ENCODE measurements around the gene COL13A1.

COL13A1 gene

DNA sequence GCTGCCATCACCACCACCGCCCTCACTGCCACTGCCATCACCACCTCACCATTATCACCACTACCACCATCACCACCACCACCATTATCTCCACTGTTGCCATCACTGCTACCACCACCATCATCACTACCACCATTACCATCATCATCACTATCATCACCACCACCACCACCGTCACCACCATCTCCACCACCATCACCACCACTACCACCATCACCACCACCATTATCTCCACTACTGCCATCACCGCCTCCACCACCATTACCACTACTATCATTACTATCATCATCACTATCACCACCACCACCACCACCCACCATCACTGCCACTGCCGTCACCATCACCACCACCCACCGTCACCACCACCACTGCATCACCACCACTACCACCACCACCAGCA lies 9.9 kb upstream of the COL13A1 start:
- no peak for DNase-seq (ENCODE audit: low read depth in 3 of 3)

- no peak for DNase-seq (ENCODE audit: low read depth in 3 of 3)
Measured at GRCh38 chr10:69792341-69792740, 9.4 kb upstream of the COL13A1 start.

GRCh38 chr10:69794673-69795072 lies 7.0 kb upstream of the COL13A1 start:
- no peak for DNase-seq (ENCODE audit: low read depth in 3 of 3)

GRCh38 chr10:69795242-69795934 lies 6.3 kb upstream of the COL13A1 start:
- DNase-seq (ENCODE audit: low read depth in 3 of 3), result no peak

DNA sequence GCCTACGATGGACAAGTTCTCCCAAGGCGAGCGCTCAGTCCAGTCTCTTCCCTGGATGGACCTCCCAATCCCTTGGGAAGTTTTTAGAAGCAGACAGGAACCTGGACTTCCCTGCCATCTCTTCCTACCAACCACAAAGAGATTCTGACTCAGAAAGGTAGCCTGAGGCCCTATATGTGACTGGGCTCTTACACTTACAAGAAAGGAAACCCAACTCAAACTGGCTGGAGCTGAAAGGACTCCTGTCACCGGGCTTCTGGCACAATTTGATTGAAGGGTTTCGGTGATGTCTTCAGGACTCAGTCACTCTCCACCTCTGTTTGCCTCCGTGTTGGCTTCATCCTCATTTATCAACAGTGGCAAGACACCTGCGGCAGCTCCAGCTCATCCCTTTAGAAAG lies 3.7 kb upstream of the COL13A1 start:
- no peak for DNase-seq (ENCODE audit: low read depth in 3 of 3)

DNA sequence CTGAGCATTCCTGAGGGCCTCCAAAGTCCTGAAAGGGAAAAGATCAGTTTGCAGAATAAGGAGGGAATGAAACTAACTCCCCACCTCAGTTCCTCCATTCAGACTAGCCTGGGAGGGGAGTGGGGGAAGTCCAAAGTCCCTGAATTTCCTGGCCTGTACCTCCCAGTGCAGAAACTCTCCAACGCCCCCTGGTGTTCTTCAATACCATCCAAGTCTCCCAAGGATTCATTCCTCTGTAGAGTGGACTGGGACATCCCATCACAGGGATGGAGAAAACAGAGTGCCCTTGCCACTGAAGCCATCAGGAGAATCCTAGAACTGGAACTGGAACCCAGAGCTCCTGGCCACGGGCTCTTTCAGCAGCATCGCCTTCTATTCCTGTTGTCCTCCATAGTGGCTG lies 1.6 kb upstream of the COL13A1 start:
- no peak for DNase-seq (ENCODE audit: low read depth in 3 of 3)

DNA sequence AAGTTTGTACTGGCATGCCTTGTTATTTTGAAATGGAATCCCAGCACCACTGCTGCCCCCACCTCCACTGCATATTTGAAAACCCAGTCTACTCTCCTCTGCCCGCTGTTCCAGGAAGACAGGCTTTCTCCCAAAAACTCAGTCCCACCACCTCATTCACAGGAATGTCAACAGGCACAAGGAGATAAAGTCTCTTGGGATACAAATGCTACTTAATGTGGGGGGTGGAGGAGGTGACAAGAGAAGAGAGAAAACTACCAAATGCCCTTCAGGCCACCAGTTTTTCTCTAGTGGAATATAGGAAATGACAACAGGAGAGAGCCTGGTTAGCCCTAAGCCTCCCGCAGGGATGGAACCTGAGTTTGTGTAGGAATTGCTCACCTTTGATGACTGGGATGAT lies 1.0 kb upstream of the COL13A1 start:
- no peak for DNase-seq (ENCODE audit: low read depth in 3 of 3)

DNA sequence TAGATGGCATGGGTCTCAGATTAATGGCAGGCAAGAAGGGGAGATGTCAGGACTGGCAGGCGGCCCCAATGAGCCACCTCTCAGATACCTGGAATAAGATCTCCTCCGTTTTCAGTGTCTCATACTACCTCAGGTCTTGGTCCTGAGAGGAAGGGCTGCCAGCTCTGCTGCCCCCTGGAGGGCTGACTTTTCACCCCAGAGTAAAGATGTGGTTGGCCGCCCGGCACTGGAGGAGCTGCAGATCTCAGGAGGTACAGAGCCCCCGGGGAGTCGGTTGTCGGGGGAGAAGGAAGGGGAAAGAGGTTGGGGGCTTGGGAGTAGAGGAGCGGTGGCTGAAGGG lies 642 bp upstream of the COL13A1 start:
- peak in 2 of 3 experiments; percentile 15 to 44 for DNase-seq (ENCODE audit: low read depth in 3 of 3)

DNA sequence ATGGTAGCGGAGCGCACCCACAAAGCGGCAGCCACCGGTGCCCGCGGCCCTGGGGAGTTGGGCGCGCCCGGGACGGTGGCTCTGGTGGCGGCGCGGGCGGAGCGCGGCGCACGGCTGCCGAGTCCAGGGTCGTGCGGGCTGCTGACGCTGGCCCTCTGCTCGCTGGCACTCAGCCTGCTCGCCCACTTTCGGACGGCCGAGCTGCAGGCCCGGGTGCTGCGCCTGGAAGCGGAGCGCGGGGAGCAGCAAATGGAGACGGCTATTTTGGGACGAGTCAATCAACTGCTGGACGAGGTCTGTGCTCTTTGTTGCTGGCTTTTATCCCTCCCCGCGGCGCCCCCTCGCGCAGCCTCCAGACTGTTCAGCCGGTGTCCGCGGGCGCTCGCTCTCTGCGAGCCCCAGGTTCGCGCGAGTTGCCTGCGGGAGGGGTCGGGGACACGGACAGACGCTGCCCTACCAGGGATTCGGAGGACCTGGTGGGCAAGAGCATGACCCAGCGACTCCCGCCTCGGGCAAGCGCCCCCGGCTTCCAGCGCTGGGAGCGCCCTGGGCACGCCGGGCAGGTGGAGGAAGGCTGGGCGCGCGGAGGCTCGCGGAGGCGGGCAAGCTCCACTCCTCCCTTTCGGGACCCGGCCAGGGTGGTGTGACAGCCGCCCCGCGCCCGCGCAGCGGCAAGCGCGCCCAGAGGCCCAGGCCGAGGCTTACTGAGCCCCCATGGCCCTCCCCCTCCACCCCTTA lies 887 bp downstream of the COL13A1 start:
- no peak for DNase-seq (ENCODE audit: low read depth in 3 of 3)

DNA sequence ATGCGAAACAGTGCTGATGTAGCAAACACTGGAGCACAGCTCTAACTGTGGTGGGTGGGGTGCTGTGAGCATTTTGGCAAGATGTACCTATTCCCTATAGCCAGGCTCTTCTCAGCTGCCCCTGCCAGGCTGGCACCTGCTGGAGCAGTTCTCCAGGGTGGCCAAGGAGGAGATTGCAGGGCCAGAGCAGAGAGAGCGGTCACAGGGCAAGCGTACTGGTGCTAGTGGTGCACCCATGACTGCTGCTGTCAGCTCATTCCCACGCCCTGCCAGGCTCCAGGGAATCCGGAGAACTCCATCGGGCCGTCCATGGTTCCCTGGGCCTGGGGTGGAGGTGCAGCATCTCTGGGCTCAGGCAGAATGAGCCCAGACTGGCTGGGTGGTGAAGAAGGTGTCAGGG lies 2.1 kb downstream of the COL13A1 start:
- no peak for DNase-seq (ENCODE audit: low read depth in 3 of 3)

DNA sequence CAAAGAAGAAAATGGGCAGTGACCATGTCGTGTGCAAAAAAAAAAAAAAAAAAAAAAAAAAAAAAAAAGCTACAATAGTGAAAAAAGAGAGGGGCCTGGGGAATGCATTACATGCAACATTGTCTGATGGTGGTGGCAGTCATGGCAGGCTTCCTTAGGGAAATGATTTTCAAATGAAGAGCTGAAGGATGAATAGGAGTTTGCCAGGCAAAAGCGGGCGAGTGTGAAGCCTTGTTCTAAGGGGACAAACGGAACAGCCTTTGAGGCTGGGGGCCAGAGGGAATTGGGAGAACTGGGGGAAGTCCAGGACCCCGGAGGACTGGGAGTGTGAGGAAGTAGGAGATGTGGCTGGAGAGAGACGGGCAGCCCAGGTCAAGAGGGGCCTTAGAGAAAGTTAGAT lies 3.1 kb downstream of the COL13A1 start:
- DNase-seq (ENCODE audit: low read depth in 3 of 3), result no peak

GRCh38 chr10:69807122-69807521 lies 5.4 kb downstream of the COL13A1 start:
- no peak for DNase-seq (ENCODE audit: low read depth in 3 of 3)

GRCh38 chr10:69807696-69808095 lies 6.0 kb downstream of the COL13A1 start:
- no peak for DNase-seq (ENCODE audit: low read depth in 3 of 3)

DNA sequence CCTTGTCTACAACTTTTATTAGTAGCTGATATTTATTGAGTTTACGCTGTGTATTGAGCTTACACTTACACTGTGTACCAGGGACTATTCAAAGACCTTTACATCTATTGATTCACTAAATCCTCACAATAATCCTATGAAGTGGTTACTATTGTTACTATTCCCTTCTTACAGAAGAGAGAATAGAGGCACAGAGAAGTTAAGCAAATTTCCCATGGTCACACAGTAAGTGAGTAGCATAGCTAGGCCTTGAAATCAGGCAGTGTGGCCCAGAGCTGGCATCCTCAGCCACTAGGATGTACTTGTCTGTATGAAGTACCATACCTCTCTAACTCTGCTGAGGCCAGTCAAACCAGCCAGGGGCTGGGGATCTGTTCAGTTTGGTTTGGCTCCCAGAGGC lies 7.6 kb downstream of the COL13A1 start:
- DNase-seq (ENCODE audit: low read depth in 3 of 3), result no peak

GRCh38 chr10:69810097-69810496 lies 8.4 kb downstream of the COL13A1 start:
- no peak for DNase-seq (ENCODE audit: low read depth in 3 of 3)

DNA sequence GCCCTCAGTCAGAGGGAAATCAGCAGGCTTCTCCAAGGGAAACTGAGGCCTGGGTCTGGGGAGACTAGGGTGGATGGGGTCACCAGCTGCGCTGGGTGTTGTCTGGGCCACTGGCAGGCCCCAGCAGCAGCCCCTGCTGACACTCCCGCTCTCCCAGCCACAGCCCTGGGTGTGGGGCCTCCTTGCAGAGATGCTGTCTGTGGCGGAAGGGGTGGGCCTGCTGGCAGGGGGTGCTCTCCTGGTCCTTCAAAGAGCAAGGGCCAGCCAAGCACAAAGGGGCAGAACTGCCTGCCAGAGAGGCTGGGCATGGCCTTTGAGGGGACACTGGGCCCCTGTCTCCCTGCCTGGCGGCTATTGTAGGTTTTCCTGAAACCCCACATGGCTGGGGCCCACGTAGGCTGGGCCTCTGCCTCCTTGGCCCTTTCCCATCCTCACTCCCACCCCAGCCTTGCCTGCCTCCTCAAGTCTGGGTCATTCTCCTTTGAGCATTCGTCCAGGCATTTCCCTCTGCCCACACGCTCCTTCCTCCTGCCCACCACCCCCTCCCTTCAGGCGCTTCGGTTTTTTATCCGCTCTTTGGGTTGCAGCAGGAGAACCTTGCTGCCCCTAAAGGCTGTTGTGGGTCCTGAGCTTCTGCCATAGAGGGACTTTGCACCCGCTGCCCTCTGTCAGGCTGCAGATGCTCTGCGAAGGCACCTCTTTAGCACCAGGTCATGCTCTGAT lies 9.1 kb downstream of the COL13A1 start:
- DNase-seq (ENCODE audit: low read depth in 3 of 3), result no peak

GRCh38 chr10:69813632-69814031 lies 11.9 kb downstream of the COL13A1 start:
- no peak for DNase-seq (ENCODE audit: low read depth in 3 of 3)

DNA sequence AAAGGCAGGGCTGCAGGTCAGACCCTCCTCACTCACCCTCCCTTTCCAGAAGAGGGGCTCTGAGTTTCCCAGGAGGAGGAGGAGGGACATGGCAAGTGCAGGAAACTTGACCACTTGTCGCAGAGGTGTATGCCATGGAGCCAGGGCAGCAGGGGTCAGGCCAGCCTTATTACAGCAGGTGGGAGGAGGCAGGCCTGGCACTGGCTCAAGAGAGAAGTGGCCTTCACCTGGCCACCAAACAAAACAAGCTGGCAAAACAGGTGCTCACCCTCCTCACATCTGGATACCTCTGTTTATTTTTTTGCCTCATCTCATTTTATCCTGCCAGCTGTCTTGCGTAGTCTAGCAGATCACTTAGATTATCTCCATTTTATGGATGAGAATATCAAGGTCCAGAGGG lies 12.5 kb downstream of the COL13A1 start:
- DNase-seq (ENCODE audit: low read depth in 3 of 3), result no peak

DNA sequence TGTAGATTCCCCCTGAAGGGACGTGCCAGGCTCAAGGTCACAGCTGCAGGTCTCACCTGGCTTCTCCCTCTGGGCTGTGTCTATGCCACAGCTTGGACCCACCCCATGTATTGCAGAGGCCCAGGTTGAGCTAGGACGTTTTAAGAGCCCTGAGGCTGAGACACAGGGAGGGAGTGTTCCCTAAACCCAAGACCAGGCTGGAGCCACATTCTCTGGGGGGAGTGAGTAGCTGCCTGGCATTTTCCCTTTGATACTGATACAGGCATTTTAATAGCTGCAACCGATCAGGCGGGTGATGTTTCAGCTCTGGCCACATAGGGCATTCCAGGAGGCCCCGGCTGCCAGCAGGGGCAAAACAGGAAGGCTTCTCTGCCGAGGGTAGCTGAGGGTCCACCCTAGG lies 13.4 kb downstream of the COL13A1 start:
- no peak for DNase-seq (ENCODE audit: low read depth in 3 of 3)

DNA sequence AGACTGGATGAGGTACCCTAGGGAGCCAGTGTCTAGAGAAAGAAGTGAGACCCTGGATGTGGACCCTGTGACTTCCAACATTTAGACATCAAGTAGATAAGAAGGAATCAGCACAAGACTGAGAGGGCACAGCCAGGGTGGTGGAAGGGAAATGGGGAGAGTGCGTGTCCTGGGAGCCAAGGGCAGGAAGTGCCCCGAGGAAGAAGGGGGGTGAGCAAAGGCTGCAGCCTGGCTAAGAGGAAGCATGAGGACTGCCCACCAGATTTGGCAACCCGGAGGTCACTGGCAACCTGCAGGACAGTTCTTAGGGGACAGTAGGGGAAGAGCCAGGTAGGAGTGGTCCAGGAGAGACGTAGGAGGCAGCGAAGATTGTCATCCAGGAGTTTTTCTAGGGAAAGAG lies 14.8 kb downstream of the COL13A1 start:
- no peak for DNase-seq (ENCODE audit: low read depth in 3 of 3)

GRCh38 chr10:69817078-69817581 lies 15.4 kb downstream of the COL13A1 start:
- DNase-seq (ENCODE audit: low read depth in 3 of 3), result no peak

GRCh38 chr10:69818676-69819239 lies 17.1 kb downstream of the COL13A1 start:
- no peak for DNase-seq (ENCODE audit: low read depth in 3 of 3)

Data from stimulated activated CD4-positive, alpha-beta T cell treated with anti-CD3 and anti-CD28 coated beads, TNF-alpha, amount 100 ng/mL, for 24 hours (primary cell).